ENCODE measurements around the gene SLC17A9. TPM values are rescaled to one million over a fixed set of nuclear protein-coding genes. Genes with fewer than 3 reads are reported as not detected.
A peak's percentile ranks its signal among the peaks of the same experiment; 100 is the strongest.

The SLC17A9 gene
- total RNA-seq, 1 experiment from 2014 or later = 37.6 TPM

DNA sequence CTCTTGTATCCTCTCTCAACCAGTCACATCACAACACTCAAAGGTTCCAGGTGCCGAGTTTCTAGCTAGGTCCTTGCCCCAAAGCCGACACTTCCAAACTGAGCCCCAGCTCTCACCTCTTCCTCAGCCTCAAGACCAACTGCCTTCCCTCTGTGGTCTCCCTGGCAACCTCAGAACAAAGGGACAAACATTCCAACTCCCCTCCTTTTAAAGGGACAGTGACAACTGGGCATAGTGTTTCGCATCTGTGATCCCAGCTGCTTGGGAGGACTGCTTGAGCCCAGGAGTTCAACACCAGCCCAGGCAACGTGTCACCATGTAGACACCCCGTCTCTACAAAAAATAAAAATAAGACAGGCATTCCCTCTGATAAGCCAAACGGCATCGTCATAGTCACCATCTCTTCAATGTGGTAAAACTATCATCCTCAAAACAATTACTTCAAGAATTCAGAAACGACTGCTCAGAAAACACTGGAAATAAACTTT, 37.5 kb upstream of the SLC17A9 start:
- H3K79me2 ChIP-seq (ENCODE audit: insufficient read depth, low read length) = peaks cover 100% of the 10 kb centered on the region
- no peak overlapping the region for H3K9ac ChIP-seq (ENCODE audit: low read length)
- H3K27ac ChIP-seq (ENCODE audit: low read depth, low read length) = no peak overlapping the region
- POLR2A ChIA-PET = no interaction called here
- TF ChIP-seq CEBPB (IDR thresholded peaks at IDR 0.05; ENCODE audit: low read depth) (no peak), SRF (IDR thresholded peaks at IDR 0.05; ENCODE audit: low read depth) (no peak), ELF1 (IDR thresholded peaks at IDR 0.05; ENCODE audit: borderline replicate concordance, low read depth) (no peak), TCF7L2 (IDR thresholded peaks at IDR 0.05; ENCODE audit: borderline replicate concordance, extremely low read depth, insufficient read depth, insufficient read length) (peak; percentile 66), CBX3 (IDR thresholded peaks at IDR 0.05; ENCODE audit: low read depth) (no peak)
- TF ChIP-seq, protein P1, sequence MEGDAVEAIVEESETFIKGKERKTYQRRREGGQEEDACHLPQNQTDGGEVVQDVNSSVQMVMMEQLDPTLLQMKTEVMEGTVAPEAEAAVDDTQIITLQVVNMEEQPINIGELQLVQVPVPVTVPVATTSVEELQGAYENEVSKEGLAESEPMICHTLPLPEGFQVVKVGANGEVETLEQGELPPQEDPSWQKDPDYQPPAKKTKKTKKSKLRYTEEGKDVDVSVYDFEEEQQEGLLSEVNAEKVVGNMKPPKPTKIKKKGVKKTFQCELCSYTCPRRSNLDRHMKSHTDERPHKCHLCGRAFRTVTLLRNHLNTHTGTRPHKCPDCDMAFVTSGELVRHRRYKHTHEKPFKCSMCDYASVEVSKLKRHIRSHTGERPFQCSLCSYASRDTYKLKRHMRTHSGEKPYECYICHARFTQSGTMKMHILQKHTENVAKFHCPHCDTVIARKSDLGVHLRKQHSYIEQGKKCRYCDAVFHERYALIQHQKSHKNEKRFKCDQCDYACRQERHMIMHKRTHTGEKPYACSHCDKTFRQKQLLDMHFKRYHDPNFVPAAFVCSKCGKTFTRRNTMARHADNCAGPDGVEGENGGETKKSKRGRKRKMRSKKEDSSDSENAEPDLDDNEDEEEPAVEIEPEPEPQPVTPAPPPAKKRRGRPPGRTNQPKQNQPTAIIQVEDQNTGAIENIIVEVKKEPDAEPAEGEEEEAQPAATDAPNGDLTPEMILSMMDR (IDR thresholded peaks at IDR 0.05 in 2 of 3, conservative IDR thresholded peaks at IDR 0.05 in 1 of 3; ENCODE audit: borderline replicate concordance in 1 of 3, insufficient read depth in 1 of 3, low read depth in 2 of 3, low read length in 2 of 3) = no peak
- TF ChIP-seq, protein P2, sequence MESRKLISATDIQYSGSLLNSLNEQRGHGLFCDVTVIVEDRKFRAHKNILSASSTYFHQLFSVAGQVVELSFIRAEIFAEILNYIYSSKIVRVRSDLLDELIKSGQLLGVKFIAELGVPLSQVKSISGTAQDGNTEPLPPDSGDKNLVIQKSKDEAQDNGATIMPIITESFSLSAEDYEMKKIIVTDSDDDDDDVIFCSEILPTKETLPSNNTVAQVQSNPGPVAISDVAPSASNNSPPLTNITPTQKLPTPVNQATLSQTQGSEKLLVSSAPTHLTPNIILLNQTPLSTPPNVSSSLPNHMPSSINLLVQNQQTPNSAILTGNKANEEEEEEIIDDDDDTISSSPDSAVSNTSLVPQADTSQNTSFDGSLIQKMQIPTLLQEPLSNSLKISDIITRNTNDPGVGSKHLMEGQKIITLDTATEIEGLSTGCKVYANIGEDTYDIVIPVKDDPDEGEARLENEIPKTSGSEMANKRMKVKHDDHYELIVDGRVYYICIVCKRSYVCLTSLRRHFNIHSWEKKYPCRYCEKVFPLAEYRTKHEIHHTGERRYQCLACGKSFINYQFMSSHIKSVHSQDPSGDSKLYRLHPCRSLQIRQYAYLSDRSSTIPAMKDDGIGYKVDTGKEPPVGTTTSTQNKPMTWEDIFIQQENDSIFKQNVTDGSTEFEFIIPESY (IDR thresholded peaks at IDR 0.05; ENCODE audit: extremely low read depth, insufficient replicate concordance, low read length) = no peak
- intact Hi-C loops (cut with micrococcal nuclease) = no loop called here
- CTCF ChIA-PET = no interaction called here
- no peaks in the 10 kb centered on the region for H3K9me3 ChIP-seq (ENCODE audit: control insufficient read depth in 1 of 2, insufficient read depth in 1 of 2, low read depth in 1 of 2, low read length in 2 of 2)
- no peaks in the 10 kb centered on the region for H3K27me3 ChIP-seq (ENCODE audit: insufficient read depth, low read length)
- RAD21 ChIA-PET (ENCODE audit: low non-redundant PET in 1 of 2, low total read pairs in 2 of 2, uncharacterized antibody in 2 of 2, unreplicated experiment in 2 of 2) = no interaction called here
- no peaks in the 10 kb centered on the region for H3K9me2 ChIP-seq (ENCODE audit: insufficient read depth)
- H3K4me3 ChIP-seq (replicated peaks in 1 of 2; ENCODE audit: low read depth in 1 of 2, low read length in 2 of 2) = no peak overlapping the region
- BruUV-seq (replicated peaks) = no TSS peak
- no peak overlapping the region for H3K4me2 ChIP-seq (ENCODE audit: low read length)
- ATAC-seq (peak; percentile 64; the same call in 1 of the 2 replicates), DNase-seq (ENCODE audit: low read depth, low spot score) (no peak)
- no peak overlapping the region for H2AFZ ChIP-seq (ENCODE audit: low read depth, low read length, poor library complexity, severe bottlenecking)
- H4K20me1 ChIP-seq (ENCODE audit: insufficient read depth) = peaks cover 57% of the 10 kb centered on the region; the same call in 1 of the 2 replicates
- peaks cover 13 to 25% of the 10 kb centered on the region in 2 experiments for H3K4me1 ChIP-seq (ENCODE audit: control insufficient read depth in 1 of 2, insufficient read depth in 2 of 2, low read length in 2 of 2)
- peaks cover 26 to 27% of the 10 kb centered on the region in 2 experiments; a peak in 3 of 4 replicates for H3K36me3 ChIP-seq (ENCODE audit: control insufficient read depth in 1 of 2, insufficient read depth in 2 of 2, low read length in 2 of 2)
